Measurements from ENCODE around the gene SIL1. TPM values are rescaled to one million over a fixed set of nuclear protein-coding genes. Genes with fewer than 3 reads are reported as not detected.

Gene SIL1
- total and polyA plus RNA-seq, 2 of the 4 experiments (the other 2 are of a cell fraction), result 56.1 to 66.0 TPM

- Histone ChIP-seq H3K36me3 (ENCODE audit: control insufficient read depth, insufficient read depth, low read length) (peaks cover 10% of the 10 kb centered on the region; the same call in 1 of the 2 replicates), H3K18ac (ENCODE audit: low read depth, low read length) (no peak overlapping the region), H3K9me1 (ENCODE audit: insufficient read depth, low read length) (peaks cover 9% of the 10 kb centered on the region; the same call in 1 of the 2 replicates), H2BK5ac (ENCODE audit: low read depth, low read length, poor library complexity, severe bottlenecking) (no peak overlapping the region), H3K9ac (ENCODE audit: low read depth, low read length) (no peak overlapping the region), H3K4me3 (ENCODE audit: insufficient read depth, low read depth, low read length) (no peak overlapping the region), H3K4me1 (ENCODE audit: control insufficient read depth, insufficient read depth, low read length) (no peaks in the 10 kb centered on the region), H2AFZ (replicated peaks; ENCODE audit: low read length, poor library complexity) (no peak overlapping the region), H3K27me3 (ENCODE audit: control insufficient read depth, insufficient read depth, low read length) (no peaks in the 10 kb centered on the region), H3K4me2 (ENCODE audit: low read depth, low read length) (no peak overlapping the region), H4K5ac (ENCODE audit: low read depth, low read length) (no peak overlapping the region), H4K8ac (ENCODE audit: low read depth in 2 of 2, low read length in 2 of 2) (no peak overlapping the region), H2AK5ac (ENCODE audit: low read depth, low read length) (no peak overlapping the region), H3K14ac (replicated peaks; ENCODE audit: low read depth, low read length) (no peak overlapping the region), H2BK20ac (ENCODE audit: low read depth, low read length) (no peak overlapping the region), H3K79me1 (ENCODE audit: low read depth in 1 of 2, low read length in 2 of 2) (no peaks in the 10 kb centered on the region; a peak in 1 of 4 replicates), H2BK120ac (ENCODE audit: low read depth, low read length) (no peak overlapping the region), H3K9me3 (ENCODE audit: control insufficient read depth, insufficient read depth, low read length) (no peaks in the 10 kb centered on the region), H2AK9ac (replicated peaks; ENCODE audit: low read depth, low read length, poor library complexity) (no peak overlapping the region), H2BK15ac (ENCODE audit: low read depth, low read length) (no peak overlapping the region), H3K4ac (ENCODE audit: low read depth, low read length) (no peak overlapping the region), H3K23ac (ENCODE audit: low read depth, low read length) (no peak overlapping the region), H3K56ac (ENCODE audit: extremely low read depth, insufficient read depth, low read length) (no peak overlapping the region), H4K20me1 (ENCODE audit: insufficient read depth, low read length) (no peaks in the 10 kb centered on the region; the same call in 1 of the 2 replicates), H3K27ac (ENCODE audit: insufficient read depth, low read length) (no peak overlapping the region), H4K91ac (ENCODE audit: insufficient read depth, low read depth, low read length) (no peak overlapping the region)
- in situ Hi-C loops (cut with MboI; ENCODE audit: low sequenced_read_pairs) (no loop called here), dilution Hi-C loops (cut with HindIII; ENCODE audit: low sequenced_read_pairs, unreplicated experiment) (no loop called here), intact Hi-C loops (cut with micrococcal nuclease) (no loop called here)
- ATAC-seq (ENCODE audit: low read depth), result no peak
- POLR2A ChIA-PET (ENCODE audit: unreplicated experiment), result no interaction called here
- TF ChIP-seq POLR2A (IDR thresholded peaks at IDR 0.05; ENCODE audit: low read depth, low read length), result no peak
- BruUV-seq (replicated peaks), result no TSS peak
- CTCF ChIA-PET, result no interaction called here
- no peak for DNase-seq
- WGBS, 2 experiments (ENCODE audit: extremely low coverage in 2 of 2, insufficient read length in 1 of 2), result 96% methylated on average over 11 of the region's 20 CpGs; no CpG with 5 or more reads in 1 of the 2 experiments
These were observed 251.2 kb downstream of the SIL1 start for GRCh38 chr5:138946831-138947560.
